Embryonic facial prominence (tissue), 1 donor: ENCODE results near the gene PCDHGC4.

Source experiments
- DNase-seq: peaks from one replicate; pipeline ENCODE4 v3.0.0-alpha.2; 2016; ENCODE audit errors: extremely low spot score

PCDHGC4 gene

GRCh38 chr5:141529002-141529401 is 44.2 kb downstream of the PCDHGC4 start:
- no peak for DNase-seq

GRCh38 chr5:141529873-141530272 is 45.0 kb downstream of the PCDHGC4 start:
- DNase-seq: no peak

DNA sequence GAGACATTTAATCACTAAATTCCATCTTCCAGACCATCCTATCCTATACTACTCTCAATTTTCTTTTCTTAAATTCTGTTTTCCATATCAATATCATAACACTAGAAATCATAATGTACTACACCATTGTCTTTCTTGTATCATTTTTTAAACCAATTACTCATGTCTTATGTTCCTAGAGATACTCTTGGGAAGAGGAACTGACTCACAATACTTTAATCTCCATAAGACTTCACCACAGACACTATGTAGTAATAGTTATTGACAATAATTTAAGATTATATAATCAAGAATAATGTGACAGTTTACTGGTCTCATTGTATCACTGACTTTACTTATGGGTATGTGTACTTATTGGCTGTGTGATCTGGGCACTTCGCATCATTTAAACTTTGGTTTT is 47.9 kb downstream of the PCDHGC4 start:
- DNase-seq: no peak

- no peak for DNase-seq
Measured at GRCh38 chr5:141533897-141534296, 49.1 kb downstream of the PCDHGC4 start.

DNA sequence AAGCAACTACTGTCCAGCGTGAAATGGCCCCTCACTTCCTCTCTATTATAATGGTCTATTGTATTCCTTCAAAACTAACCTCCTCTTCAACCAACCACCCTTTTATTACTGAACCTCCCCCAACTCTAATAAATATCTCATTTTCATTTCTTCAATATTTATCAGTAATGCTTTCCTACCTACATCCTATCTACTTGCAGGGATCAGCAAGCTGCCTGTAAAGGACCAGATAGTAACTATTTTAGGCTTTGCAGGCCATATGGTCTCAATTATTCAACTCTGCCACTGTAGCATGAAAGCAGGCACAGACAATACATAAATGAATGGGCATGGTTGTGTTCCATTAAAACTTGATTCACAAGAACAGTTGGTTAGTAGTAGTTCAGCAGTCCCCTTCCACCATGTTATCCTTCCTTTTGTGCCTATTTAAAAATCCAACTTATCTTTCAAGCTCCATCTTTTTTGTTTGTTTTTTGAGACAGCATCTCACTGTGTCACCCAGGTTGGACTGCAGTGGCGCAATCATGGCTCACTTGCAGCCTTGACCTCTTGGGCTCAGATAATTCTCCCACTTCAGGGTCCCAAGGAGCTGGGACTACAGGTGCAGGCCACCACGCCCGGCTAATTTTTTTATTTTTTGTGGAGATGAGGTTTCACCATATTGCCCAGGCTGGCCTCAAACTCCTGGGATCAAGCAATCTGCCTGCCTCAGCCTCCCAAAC is 49.8 kb downstream of the PCDHGC4 start:
- no peak for DNase-seq
